Effector memory CD4-positive, alpha-beta T cell (primary cell): ENCODE results near the gene CTNNBL1.

Source experiments
- DNase-seq, 3 donors: peaks; one replicate each; pipeline ENCODE4 v3.0.0-alpha.2; 2020
- H3K27ac ChIP-seq: 2 replicates; pipeline ENCODE4 v1.7.0; 2013; ENCODE audit warnings: mild to moderate bottlenecking, low read length, moderate library complexity; ENCODE audit not compliant: insufficient read depth, poor library complexity, severe bottlenecking
- H3K27me3 ChIP-seq: replicated peaks from 2 replicates; pipeline ENCODE4 v1.7.0; 2013; ENCODE audit warnings: mild to moderate bottlenecking, low read length; ENCODE audit not compliant: insufficient read depth, control insufficient read depth, poor library complexity, severe bottlenecking
- H3K36me3 ChIP-seq: 2 replicates; pipeline ENCODE4 v1.7.0; 2013; ENCODE audit warnings: mild to moderate bottlenecking, low read length, moderate library complexity; ENCODE audit not compliant: control insufficient read depth, insufficient read depth
- H3K4me1 ChIP-seq: 2 replicates; pipeline ENCODE4 v1.7.0; 2013; ENCODE audit warnings: low read length, mild to moderate bottlenecking; ENCODE audit not compliant: control insufficient read depth, insufficient read depth, poor library complexity, severe bottlenecking
- H3K4me3 ChIP-seq: 2 replicates; pipeline ENCODE4 v1.7.0; 2013; ENCODE audit warnings: low read length, low read depth, mild to moderate bottlenecking; ENCODE audit not compliant: insufficient read depth, poor library complexity, severe bottlenecking
- H3K9me3 ChIP-seq: 2 replicates; pipeline ENCODE4 v1.7.0; 2013; ENCODE audit warnings: mild to moderate bottlenecking, low read length, moderate library complexity; ENCODE audit not compliant: control insufficient read depth

Gene CTNNBL1

GRCh38 chr20:37901240-37901639 is 207.4 kb downstream of the CTNNBL1 start:
- Histone ChIP-seq H3K4me3 (no peak overlapping the region), H3K9me3 (no peaks in the 10 kb centered on the region), H3K36me3 (no peaks in the 10 kb centered on the region), H3K27ac (no peak overlapping the region), H3K27me3 (no peaks in the 10 kb centered on the region), H3K4me1 (peaks cover 2% of the 10 kb centered on the region)
- no peak for DNase-seq

GRCh38 chr20:37901654-37902503 is 208.0 kb downstream of the CTNNBL1 start:
- Histone ChIP-seq H3K27ac (no peak overlapping the region), H3K4me1 (peaks cover 2% of the 10 kb centered on the region), H3K4me3 (no peak overlapping the region), H3K27me3 (no peaks in the 10 kb centered on the region), H3K9me3 (no peaks in the 10 kb centered on the region), H3K36me3 (no peaks in the 10 kb centered on the region)
- no peak for DNase-seq

GRCh38 chr20:37902504-37903313 is 208.9 kb downstream of the CTNNBL1 start, which contains the start of gene VSTM2L:
Gene VSTM2L, plus strand, starts transcription at chr20:37903127. Its CDS starts 224 bp downstream, at chr20:37903351.
- Histone ChIP-seq H3K27ac (no peak within 1 kb of the TSS), H3K27me3 (no peaks in the 10 kb centered on the region), H3K36me3 (no peaks in the 10 kb centered on the region), H3K9me3 (no peaks in the 10 kb centered on the region), H3K4me1 (peaks cover 2% of the 10 kb centered on the region), H3K4me3 (no peak within 1 kb of the TSS)
- no peak for DNase-seq

- no peak for DNase-seq
- Histone ChIP-seq H3K4me1 (peaks cover 2% of the 10 kb centered on the region), H3K36me3 (no peaks in the 10 kb centered on the region), H3K4me3 (no peak overlapping the region), H3K9me3 (no peaks in the 10 kb centered on the region), H3K27me3 (no peaks in the 10 kb centered on the region), H3K27ac (no peak overlapping the region)
These were observed 209.6 kb downstream of the CTNNBL1 start for GRCh38 chr20:37903317-37904007.

- H3K27ac ChIP-seq, result no peak overlapping the region
- H3K4me1 ChIP-seq, result peaks cover 2% of the 10 kb centered on the region
- H3K27me3 ChIP-seq, result no peaks in the 10 kb centered on the region
- H3K36me3 ChIP-seq, result no peaks in the 10 kb centered on the region
- no peak for DNase-seq
- H3K9me3 ChIP-seq, result no peaks in the 10 kb centered on the region
- no peak overlapping the region for H3K4me3 ChIP-seq
These were observed 210.3 kb downstream of the CTNNBL1 start for GRCh38 chr20:37904008-37904642.

- Histone ChIP-seq H3K27ac (no peak overlapping the region), H3K4me1 (peaks cover 2% of the 10 kb centered on the region), H3K4me3 (no peak overlapping the region), H3K27me3 (no peaks in the 10 kb centered on the region), H3K9me3 (no peaks in the 10 kb centered on the region), H3K36me3 (no peaks in the 10 kb centered on the region)
- DNase-seq, result no peak
These were observed 211.1 kb downstream of the CTNNBL1 start for GRCh38 chr20:37904845-37905373.

- Histone ChIP-seq H3K27me3 (no peaks in the 10 kb centered on the region), H3K27ac (no peak overlapping the region), H3K4me1 (peaks cover 2% of the 10 kb centered on the region), H3K36me3 (no peaks in the 10 kb centered on the region), H3K9me3 (no peaks in the 10 kb centered on the region), H3K4me3 (no peak overlapping the region)
- no peak for DNase-seq
These were observed 212.1 kb downstream of the CTNNBL1 start for GRCh38 chr20:37905671-37906613.

- H3K27me3 ChIP-seq, result no peaks in the 10 kb centered on the region
- DNase-seq, result no peak
- H3K4me3 ChIP-seq, result no peak overlapping the region
- peaks cover 2% of the 10 kb centered on the region for H3K4me1 ChIP-seq
- H3K9me3 ChIP-seq, result no peaks in the 10 kb centered on the region
- no peaks in the 10 kb centered on the region for H3K36me3 ChIP-seq
- H3K27ac ChIP-seq, result no peak overlapping the region
These were observed 213.5 kb downstream of the CTNNBL1 start for GRCh38 chr20:37907330-37907676.
